Osteocyte (in vitro differentiated cells): ENCODE measurements around the gene CASR. TPM values are rescaled to one million over a fixed set of nuclear protein-coding genes. Genes with fewer than 3 reads are reported as not detected.
"Not testable (repeated sequence)": the region's sequence is repeated elsewhere in the genome, so short reads cannot be mapped to it uniquely, and the experiment has no call there.

ENCODE experiments used
- DNase-seq: peaks from one replicate; pipeline ENCODE4 v3.0.0; 2021; ENCODE audit warnings: mixed read lengths; ENCODE audit not compliant: unreplicated experiment; ENCODE audit errors: extremely low spot score
- H3K27ac Mint-ChIP-seq: one replicate; pipeline ENCODE4 v1.8.0; 2021; ENCODE audit warnings: mild to moderate bottlenecking, mixed read lengths; ENCODE audit not compliant: unreplicated experiment
- H3K27me3 Mint-ChIP-seq: one replicate; pipeline ENCODE4 v1.8.0; 2021; ENCODE audit warnings: mixed read lengths; ENCODE audit not compliant: unreplicated experiment
- H3K36me3 Mint-ChIP-seq: one replicate; pipeline ENCODE4 v1.8.0; 2021; ENCODE audit warnings: mixed read lengths; ENCODE audit not compliant: unreplicated experiment
- H3K4me1 Mint-ChIP-seq: one replicate; pipeline ENCODE4 v1.8.0; 2021; ENCODE audit warnings: mixed read lengths; ENCODE audit not compliant: unreplicated experiment
- H3K4me3 Mint-ChIP-seq: one replicate; pipeline ENCODE4 v1.8.0; 2021; ENCODE audit warnings: mild to moderate bottlenecking, moderate library complexity, mixed read lengths; ENCODE audit not compliant: unreplicated experiment
- H3K9me3 Mint-ChIP-seq: one replicate; pipeline ENCODE4 v1.8.0; 2021; ENCODE audit warnings: mixed read lengths; ENCODE audit not compliant: unreplicated experiment
- total RNA-seq: library from RNA; stranded (reverse); gene quantifications from 2 replicates; pipeline ENCODE4 v1.2.1, GENCODE V29; 2021
- TF ChIP-seq, protein P1 (sequence below): fragments of 200-600 bp; sonication (generic); IDR thresholded peaks from 2 replicates; pipeline ENCODE4 v1.5.0; 2021; ENCODE audit warnings: antibody characterized with exemption, mild to moderate bottlenecking, moderate library complexity

The CASR gene
- total RNA-seq, 1 donor from 2014 or later = not detected

DNA sequence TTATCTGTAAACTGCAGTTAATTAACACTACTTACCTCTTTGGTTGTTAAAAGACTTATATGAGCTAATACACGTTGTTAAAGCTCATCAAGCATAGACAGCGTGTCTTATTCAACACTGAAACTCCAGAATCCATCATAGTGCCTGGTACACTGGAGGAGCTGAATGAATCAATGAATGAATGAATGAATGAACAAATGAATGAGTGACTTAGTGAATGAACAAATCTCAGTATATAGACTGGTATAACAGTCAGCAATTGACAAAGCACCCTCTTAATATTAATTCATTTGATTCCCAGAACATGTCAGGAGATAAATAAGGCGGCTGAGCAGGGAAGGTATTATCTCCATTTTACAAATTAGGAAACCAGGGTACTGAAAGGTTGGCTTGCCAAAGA is 7.1 kb downstream of the CASR start:
- Mint-ChIP-seq H3K36me3 (no peaks in the 10 kb centered on the region), H3K9me3 (no peaks in the 10 kb centered on the region), H3K4me3 (no peak overlapping the region), H3K4me1 (no peaks in the 10 kb centered on the region), H3K27me3 (peaks cover 21% of the 10 kb centered on the region), H3K27ac (no peak overlapping the region)
- no peak for DNase-seq
- TF ChIP-seq, protein P1, sequence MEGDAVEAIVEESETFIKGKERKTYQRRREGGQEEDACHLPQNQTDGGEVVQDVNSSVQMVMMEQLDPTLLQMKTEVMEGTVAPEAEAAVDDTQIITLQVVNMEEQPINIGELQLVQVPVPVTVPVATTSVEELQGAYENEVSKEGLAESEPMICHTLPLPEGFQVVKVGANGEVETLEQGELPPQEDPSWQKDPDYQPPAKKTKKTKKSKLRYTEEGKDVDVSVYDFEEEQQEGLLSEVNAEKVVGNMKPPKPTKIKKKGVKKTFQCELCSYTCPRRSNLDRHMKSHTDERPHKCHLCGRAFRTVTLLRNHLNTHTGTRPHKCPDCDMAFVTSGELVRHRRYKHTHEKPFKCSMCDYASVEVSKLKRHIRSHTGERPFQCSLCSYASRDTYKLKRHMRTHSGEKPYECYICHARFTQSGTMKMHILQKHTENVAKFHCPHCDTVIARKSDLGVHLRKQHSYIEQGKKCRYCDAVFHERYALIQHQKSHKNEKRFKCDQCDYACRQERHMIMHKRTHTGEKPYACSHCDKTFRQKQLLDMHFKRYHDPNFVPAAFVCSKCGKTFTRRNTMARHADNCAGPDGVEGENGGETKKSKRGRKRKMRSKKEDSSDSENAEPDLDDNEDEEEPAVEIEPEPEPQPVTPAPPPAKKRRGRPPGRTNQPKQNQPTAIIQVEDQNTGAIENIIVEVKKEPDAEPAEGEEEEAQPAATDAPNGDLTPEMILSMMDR = no peak

DNA sequence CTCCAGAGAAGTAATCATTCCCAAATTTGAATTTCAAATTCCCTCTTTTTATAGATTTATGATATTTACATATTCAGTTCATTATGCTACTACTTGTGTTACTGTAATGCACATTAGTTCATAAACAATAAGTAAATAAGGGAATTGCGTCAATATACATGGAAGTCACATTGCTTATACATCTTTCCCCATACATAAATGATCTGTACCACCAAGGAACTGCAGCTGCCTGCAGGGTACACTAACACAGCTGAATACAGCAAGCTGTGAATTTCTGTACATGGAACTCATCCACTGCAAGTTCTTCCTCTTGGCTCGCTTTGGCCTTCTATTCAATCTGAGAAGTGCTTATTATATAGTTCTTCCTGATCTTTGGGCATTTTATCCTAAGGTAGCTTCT is 15.5 kb downstream of the CASR start:
- H3K9me3 Mint-ChIP-seq = no peaks in the 10 kb centered on the region
- H3K4me3 Mint-ChIP-seq = no peak overlapping the region
- TF ChIP-seq, protein P1 = no peak
- H3K4me1 Mint-ChIP-seq = no peaks in the 10 kb centered on the region
- no peak overlapping the region for H3K27ac Mint-ChIP-seq
- peaks cover 18% of the 10 kb centered on the region for H3K27me3 Mint-ChIP-seq
- no peak for DNase-seq
- H3K36me3 Mint-ChIP-seq = no peaks in the 10 kb centered on the region

DNA sequence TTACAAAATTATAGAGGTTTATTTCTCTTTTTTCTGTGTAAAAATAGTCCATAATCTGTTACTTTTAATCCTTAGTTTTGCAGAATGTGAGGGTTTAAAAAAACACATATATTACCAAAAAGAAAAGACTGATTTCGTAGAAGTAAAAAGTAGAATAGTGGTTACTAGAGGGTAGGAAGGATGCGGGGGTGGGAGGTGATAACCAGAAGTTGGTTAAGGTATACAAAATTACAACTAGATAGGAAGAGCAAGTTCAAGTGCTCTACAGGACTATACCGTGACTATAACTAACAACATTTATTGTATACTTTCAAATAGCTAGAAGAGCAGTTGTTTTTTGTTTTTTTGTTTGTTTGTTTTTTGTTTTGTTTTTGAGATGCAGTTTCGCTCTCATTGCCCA is 16.1 kb downstream of the CASR start:
- no peak overlapping the region for H3K4me3 Mint-ChIP-seq

DNA sequence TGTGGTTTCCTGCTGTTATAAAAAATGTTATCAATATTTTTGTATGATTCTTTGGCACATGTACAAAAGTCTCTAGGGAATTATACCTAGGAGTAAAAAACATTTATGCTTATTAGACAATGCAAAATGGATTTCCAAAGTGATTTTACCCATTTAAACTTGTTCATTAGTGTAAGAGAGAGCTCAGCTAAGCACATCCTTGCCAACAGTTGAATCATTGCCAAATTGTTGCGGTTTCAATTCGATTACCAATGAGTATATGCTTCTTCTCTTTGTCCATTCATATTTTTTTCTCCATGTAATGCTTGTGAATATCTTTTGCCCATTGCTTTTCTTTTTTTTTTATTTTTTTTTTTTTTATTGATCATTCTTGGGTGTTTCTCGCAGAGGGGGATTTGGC is 17.2 kb downstream of the CASR start:
- no peaks in the 10 kb centered on the region for H3K9me3 Mint-ChIP-seq
- H3K4me1 Mint-ChIP-seq = no peaks in the 10 kb centered on the region

More for the DNA sequence above, 16.1 kb downstream of the CASR start:
- H3K4me1 Mint-ChIP-seq = no peaks in the 10 kb centered on the region
- H3K36me3 Mint-ChIP-seq = no peaks in the 10 kb centered on the region
- peaks cover 13% of the 10 kb centered on the region for H3K27me3 Mint-ChIP-seq
- H3K27ac Mint-ChIP-seq = no peak overlapping the region
- H3K9me3 Mint-ChIP-seq = no peaks in the 10 kb centered on the region
- DNase-seq = no peak
- TF ChIP-seq, protein P1 = no peak

DNA sequence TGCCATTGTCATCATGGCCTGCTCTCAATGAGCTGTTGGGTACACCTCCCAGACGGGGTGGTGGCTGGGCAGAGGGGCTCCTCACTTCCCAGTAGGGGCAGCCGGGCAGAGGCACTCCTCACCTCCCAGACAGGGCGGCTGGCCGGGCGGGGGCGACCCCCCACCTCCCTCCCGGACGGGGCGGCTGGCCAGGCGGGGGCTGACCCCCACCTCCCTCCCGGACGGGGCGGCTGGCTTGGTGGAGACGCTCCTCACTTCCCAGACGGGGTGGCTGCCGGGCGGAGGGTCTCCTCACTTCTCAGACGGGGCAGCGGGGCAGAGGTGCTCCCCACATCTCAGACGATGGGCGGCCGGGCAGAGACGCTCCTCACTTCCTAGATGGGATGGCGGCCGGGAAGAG is 18.0 kb downstream of the CASR start:
- not testable (repeated sequence) for H3K9me3 Mint-ChIP-seq, H3K36me3 Mint-ChIP-seq, H3K4me3 Mint-ChIP-seq, H3K4me1 Mint-ChIP-seq, H3K27ac Mint-ChIP-seq, DNase-seq
- peaks cover 16% of the 10 kb centered on the region for H3K27me3 Mint-ChIP-seq

More for the DNA sequence above, 17.2 kb downstream of the CASR start:
- peaks cover 14% of the 10 kb centered on the region for H3K27me3 Mint-ChIP-seq
- DNase-seq = no peak
- H3K4me3 Mint-ChIP-seq = no peak overlapping the region
- no peaks in the 10 kb centered on the region for H3K36me3 Mint-ChIP-seq
- TF ChIP-seq, protein P1 = no peak
- no peak overlapping the region for H3K27ac Mint-ChIP-seq

DNA sequence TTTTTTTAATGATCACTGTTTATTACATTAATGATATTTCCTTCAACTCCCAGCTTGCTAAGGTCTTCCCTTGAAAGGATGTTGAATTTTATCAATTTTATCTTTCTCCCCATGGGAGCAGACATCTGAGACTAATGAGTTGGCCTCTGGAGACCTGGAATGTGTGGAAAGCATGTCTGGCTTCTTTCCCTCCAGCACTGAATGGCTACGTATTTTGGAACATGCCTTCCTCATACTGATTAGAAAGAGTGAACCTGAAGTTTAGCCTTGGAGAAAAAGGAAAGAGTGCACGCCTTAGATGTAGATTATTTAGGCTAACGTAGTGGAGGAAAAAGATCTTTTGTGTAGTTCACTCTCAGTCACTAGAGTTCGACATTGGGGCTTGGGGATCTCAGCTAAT is 25.1 kb downstream of the CASR start:
- Mint-ChIP-seq H3K4me1 (no peaks in the 10 kb centered on the region), H3K27me3 (peaks cover 8% of the 10 kb centered on the region), H3K27ac (no peak overlapping the region), H3K9me3 (no peaks in the 10 kb centered on the region), H3K4me3 (no peak overlapping the region), H3K36me3 (no peaks in the 10 kb centered on the region)
- DNase-seq = no peak
- TF ChIP-seq, protein P1 = no peak
